ENCODE measurements around the gene FOXO3. TPM values are rescaled to one million over a fixed set of nuclear protein-coding genes. Genes with fewer than 3 reads are reported as not detected.

Gene FOXO3
- total RNA-seq, 1 experiment from 2014 or later, result 43.8 TPM

DNA sequence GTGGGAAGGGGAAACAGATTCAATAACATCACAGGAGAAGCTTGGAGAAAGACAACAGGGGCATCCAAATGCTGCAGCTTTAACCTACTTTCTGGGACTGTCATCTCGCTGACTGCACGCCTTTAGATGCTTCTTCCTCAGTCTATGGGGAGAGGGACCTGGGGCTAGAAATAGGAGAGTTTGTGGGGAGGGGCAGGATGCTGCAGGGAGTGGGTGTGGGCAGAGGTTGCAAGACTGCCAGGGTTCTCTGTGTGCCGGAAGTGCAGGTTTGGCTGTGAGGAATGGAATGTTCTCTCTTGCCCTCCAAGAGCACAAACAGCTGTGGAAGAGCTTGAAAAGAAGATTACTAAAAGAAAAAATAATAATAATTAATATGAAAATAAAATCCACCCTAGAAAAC is 93.2 kb downstream of the FOXO3 start:
- Histone ChIP-seq H3K4me3 (ENCODE audit: low read depth in 2 of 2, low read length in 2 of 2) (no peak overlapping the region), H3K36me3 (ENCODE audit: control insufficient read depth, insufficient read depth, low read length) (no peaks in the 10 kb centered on the region), H3K4me1 (ENCODE audit: control insufficient read depth, insufficient read depth, low read length) (no peaks in the 10 kb centered on the region), H3K27ac (ENCODE audit: low read length) (no peak overlapping the region), H3K27me3 (ENCODE audit: control insufficient read depth, insufficient read depth, low read length) (no peaks in the 10 kb centered on the region), H3K9me3 (ENCODE audit: control insufficient read depth, insufficient read depth, low read depth, low read length) (no peaks in the 10 kb centered on the region)
- DNase-seq (ENCODE audit: low read depth, low spot score), result no peak
- no peak for TF ChIP-seq TCF7L2 (IDR thresholded peaks at IDR 0.05; ENCODE audit: low read depth, low read length)
- TF ChIP-seq, protein P1, sequence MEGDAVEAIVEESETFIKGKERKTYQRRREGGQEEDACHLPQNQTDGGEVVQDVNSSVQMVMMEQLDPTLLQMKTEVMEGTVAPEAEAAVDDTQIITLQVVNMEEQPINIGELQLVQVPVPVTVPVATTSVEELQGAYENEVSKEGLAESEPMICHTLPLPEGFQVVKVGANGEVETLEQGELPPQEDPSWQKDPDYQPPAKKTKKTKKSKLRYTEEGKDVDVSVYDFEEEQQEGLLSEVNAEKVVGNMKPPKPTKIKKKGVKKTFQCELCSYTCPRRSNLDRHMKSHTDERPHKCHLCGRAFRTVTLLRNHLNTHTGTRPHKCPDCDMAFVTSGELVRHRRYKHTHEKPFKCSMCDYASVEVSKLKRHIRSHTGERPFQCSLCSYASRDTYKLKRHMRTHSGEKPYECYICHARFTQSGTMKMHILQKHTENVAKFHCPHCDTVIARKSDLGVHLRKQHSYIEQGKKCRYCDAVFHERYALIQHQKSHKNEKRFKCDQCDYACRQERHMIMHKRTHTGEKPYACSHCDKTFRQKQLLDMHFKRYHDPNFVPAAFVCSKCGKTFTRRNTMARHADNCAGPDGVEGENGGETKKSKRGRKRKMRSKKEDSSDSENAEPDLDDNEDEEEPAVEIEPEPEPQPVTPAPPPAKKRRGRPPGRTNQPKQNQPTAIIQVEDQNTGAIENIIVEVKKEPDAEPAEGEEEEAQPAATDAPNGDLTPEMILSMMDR (IDR thresholded peaks at IDR 0.05), result no peak
- in situ Hi-C loops (cut with HindIII; ENCODE audit: low pct_unique_long_range_greater_than_20kb, low sequenced_read_pairs), result no loop called here
- ATAC-seq, result no peak
- ChIA-PET POLR2A (interaction anchor here (0.5 kb wide), 1 partner anchor 27 kb away, joined by 4 read pairs; no protein-coding TSS in a partner anchor), CTCF (no interaction called here)
- no TSS peak for BruUV-seq (replicated peaks)
- intact Hi-C loops (cut with micrococcal nuclease; ENCODE audit: unreplicated experiment), result no loop called here

DNA sequence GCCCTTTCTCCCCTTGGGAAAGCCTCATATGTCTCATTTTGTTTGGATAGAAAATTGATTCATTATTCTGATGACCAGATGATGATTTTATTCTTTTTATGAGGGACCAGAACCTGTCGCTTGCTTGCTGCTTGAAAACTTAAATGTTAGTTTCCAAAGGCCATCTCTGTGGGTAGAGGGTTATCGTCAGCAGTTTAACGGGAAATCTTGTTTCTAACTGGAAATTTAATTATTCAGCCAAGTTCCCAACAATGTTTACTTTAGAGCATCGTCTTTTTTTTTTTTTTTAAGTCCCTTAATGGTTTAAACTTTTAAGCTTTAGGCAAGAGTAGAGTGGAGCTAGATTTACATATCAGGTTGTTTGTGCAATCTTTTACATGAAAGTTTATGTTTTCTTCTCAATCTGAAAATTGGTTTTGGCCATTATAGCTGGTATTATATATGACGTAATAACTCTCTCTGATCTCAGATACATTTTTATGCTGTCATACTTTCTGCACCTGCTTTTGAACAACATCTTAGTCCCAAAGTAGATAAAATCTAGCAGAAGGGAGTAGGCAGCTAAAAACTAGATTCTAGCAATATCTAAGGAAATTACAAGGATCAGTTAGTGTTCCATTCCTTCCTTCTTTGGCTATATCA is 93.9 kb downstream of the FOXO3 start:
- Histone ChIP-seq H3K4me1 (ENCODE audit: control insufficient read depth, insufficient read depth, low read length) (no peaks in the 10 kb centered on the region), H3K36me3 (ENCODE audit: control insufficient read depth, insufficient read depth, low read length) (no peaks in the 10 kb centered on the region), H3K9me3 (ENCODE audit: control insufficient read depth, insufficient read depth, low read depth, low read length) (no peaks in the 10 kb centered on the region), H3K4me3 (ENCODE audit: low read depth in 2 of 2, low read length in 2 of 2) (no peak overlapping the region), H3K27me3 (ENCODE audit: control insufficient read depth, insufficient read depth, low read length) (no peaks in the 10 kb centered on the region), H3K27ac (ENCODE audit: low read length) (no peak overlapping the region)
- ChIA-PET CTCF (interaction anchor here (0.7 kb wide), 1 partner anchor 273 kb away, joined by 3 read pairs; no protein-coding TSS in a partner anchor), POLR2A (no interaction called here)
- TF ChIP-seq, protein P2, sequence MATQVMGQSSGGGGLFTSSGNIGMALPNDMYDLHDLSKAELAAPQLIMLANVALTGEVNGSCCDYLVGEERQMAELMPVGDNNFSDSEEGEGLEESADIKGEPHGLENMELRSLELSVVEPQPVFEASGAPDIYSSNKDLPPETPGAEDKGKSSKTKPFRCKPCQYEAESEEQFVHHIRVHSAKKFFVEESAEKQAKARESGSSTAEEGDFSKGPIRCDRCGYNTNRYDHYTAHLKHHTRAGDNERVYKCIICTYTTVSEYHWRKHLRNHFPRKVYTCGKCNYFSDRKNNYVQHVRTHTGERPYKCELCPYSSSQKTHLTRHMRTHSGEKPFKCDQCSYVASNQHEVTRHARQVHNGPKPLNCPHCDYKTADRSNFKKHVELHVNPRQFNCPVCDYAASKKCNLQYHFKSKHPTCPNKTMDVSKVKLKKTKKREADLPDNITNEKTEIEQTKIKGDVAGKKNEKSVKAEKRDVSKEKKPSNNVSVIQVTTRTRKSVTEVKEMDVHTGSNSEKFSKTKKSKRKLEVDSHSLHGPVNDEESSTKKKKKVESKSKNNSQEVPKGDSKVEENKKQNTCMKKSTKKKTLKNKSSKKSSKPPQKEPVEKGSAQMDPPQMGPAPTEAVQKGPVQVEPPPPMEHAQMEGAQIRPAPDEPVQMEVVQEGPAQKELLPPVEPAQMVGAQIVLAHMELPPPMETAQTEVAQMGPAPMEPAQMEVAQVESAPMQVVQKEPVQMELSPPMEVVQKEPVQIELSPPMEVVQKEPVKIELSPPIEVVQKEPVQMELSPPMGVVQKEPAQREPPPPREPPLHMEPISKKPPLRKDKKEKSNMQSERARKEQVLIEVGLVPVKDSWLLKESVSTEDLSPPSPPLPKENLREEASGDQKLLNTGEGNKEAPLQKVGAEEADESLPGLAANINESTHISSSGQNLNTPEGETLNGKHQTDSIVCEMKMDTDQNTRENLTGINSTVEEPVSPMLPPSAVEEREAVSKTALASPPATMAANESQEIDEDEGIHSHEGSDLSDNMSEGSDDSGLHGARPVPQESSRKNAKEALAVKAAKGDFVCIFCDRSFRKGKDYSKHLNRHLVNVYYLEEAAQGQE (IDR thresholded peaks at IDR 0.05; ENCODE audit: insufficient read depth in 1 of 2, low read depth in 2 of 2, low read length in 1 of 2), result no peak
- TF ChIP-seq POLR2AphosphoS5 (IDR thresholded peaks at IDR 0.05; ENCODE audit: low read depth, low read length) (no peak), SIN3A (IDR thresholded peaks at IDR 0.05; ENCODE audit: borderline replicate concordance, insufficient read depth, low read depth, low read length) (no peak), TCF7L2 (IDR thresholded peaks at IDR 0.05; ENCODE audit: low read depth, low read length) (no peak)
- TF ChIP-seq, protein P1 (IDR thresholded peaks at IDR 0.05), result no peak
- intact Hi-C loops (cut with micrococcal nuclease; ENCODE audit: unreplicated experiment) (no loop called here), in situ Hi-C loops (cut with HindIII; ENCODE audit: low pct_unique_long_range_greater_than_20kb, low sequenced_read_pairs) (no loop called here)
- ATAC-seq, result no peak
- DNase-seq (ENCODE audit: low read depth, low spot score), result no peak
- BruUV-seq (replicated peaks), result no TSS peak
